NB4 (cell line): ENCODE measurements around the gene RAB3C.

Experiments
- DNase-seq: peaks from one replicate; pipeline ENCODE4 v3.0.0; 2010; ENCODE audit warnings: low read depth
- H3K4me3 ChIP-seq: one replicate; pipeline ENCODE4 v1.5.1; 2011; ENCODE audit warnings: mild to moderate bottlenecking, low read depth, low read length, moderate library complexity
- MYC ChIP-seq: IDR thresholded peaks from 2 replicates; pipeline ENCODE4 v1.6.1; 2011; ENCODE audit warnings: low read depth, low read length
- POLR2A ChIP-seq: IDR thresholded peaks from 2 replicates; pipeline ENCODE4 v1.6.1; 2011; ENCODE audit warnings: mild to moderate bottlenecking; ENCODE audit not compliant: insufficient read length; ENCODE audit errors: extremely low read depth
- TF ChIP-seq, protein P1 (sequence below): IDR thresholded peaks from 2 replicates; pipeline ENCODE4 v1.6.1; 2011; ENCODE audit warnings: low read depth, low read length
- TF ChIP-seq, protein P2 (sequence below): IDR thresholded peaks from one replicate; pipeline ENCODE4 v1.5.1; 2012; ENCODE audit warnings: low read depth, low read length

Gene RAB3C

GRCh38 chr5:58759745-58760144 is 176.9 kb downstream of the RAB3C start:
- TF ChIP-seq, protein P1, sequence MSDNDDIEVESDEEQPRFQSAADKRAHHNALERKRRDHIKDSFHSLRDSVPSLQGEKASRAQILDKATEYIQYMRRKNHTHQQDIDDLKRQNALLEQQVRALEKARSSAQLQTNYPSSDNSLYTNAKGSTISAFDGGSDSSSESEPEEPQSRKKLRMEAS, result no peak
- TF ChIP-seq, protein P2, sequence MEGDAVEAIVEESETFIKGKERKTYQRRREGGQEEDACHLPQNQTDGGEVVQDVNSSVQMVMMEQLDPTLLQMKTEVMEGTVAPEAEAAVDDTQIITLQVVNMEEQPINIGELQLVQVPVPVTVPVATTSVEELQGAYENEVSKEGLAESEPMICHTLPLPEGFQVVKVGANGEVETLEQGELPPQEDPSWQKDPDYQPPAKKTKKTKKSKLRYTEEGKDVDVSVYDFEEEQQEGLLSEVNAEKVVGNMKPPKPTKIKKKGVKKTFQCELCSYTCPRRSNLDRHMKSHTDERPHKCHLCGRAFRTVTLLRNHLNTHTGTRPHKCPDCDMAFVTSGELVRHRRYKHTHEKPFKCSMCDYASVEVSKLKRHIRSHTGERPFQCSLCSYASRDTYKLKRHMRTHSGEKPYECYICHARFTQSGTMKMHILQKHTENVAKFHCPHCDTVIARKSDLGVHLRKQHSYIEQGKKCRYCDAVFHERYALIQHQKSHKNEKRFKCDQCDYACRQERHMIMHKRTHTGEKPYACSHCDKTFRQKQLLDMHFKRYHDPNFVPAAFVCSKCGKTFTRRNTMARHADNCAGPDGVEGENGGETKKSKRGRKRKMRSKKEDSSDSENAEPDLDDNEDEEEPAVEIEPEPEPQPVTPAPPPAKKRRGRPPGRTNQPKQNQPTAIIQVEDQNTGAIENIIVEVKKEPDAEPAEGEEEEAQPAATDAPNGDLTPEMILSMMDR, result no peak
- TF ChIP-seq MYC (no peak), POLR2A (no peak)
- peak; percentile 58 for DNase-seq
- peak overlapping the region; percentile 62 for H3K4me3 ChIP-seq

- H3K4me3 ChIP-seq, result peak overlapping the region; percentile 62
- DNase-seq, result peak; percentile 14
- TF ChIP-seq MYC (no peak), POLR2A (no peak)
- TF ChIP-seq, protein P1, result no peak
- TF ChIP-seq, protein P2, result no peak
Observed at GRCh38 chr5:58760222-58760621, 177.3 kb downstream of the RAB3C start.

- DNase-seq, result no peak
- no peak overlapping the region for H3K4me3 ChIP-seq
- TF ChIP-seq, protein P1, result no peak
- TF ChIP-seq MYC (no peak), POLR2A (no peak)
- TF ChIP-seq, protein P2, result no peak
Observed at GRCh38 chr5:58761407-58761806, 178.5 kb downstream of the RAB3C start.

DNA sequence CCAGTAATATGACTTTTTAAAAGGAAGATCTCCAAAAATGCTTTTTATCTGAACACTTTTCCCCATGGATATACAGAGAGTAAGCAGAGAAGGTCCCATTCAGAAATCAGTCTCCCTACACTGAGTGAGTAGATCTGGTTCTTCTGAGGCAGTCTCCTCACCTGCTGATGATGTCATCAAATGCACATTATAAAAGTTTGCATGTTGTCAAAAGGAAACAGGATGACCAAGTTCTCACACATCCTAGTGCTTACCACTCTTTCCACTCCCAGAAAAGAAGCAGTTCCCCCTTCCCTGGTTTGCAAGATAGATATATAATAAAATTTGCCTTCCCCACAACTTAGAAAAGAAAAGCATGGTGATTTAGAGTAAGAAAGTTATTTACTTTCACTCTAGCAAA is 180.5 kb downstream of the RAB3C start:
- H3K4me3 ChIP-seq, result no peak overlapping the region
- TF ChIP-seq, protein P1, result no peak
- no peak for TF ChIP-seq POLR2A
- TF ChIP-seq MYC, result no peak
- TF ChIP-seq, protein P2, result no peak
- no peak for DNase-seq

- no peak for DNase-seq
- no peak overlapping the region for H3K4me3 ChIP-seq
- no peak for TF ChIP-seq POLR2A
- TF ChIP-seq MYC, result no peak
- TF ChIP-seq, protein P2, result no peak
Observed at GRCh38 chr5:58764199-58764598, 181.3 kb downstream of the RAB3C start.

- DNase-seq, result no peak
- H3K4me3 ChIP-seq, result no peak overlapping the region
- TF ChIP-seq, protein P2, result no peak
- TF ChIP-seq MYC, result no peak
- TF ChIP-seq, protein P1, result no peak
- TF ChIP-seq POLR2A, result no peak
Observed at GRCh38 chr5:58765058-58765457, 182.2 kb downstream of the RAB3C start.
